Subcutaneous abdominal adipose tissue (tissue), 5 donors: ENCODE measurements around the gene FNIP2.
"Not testable (repeated sequence)": the region's sequence is repeated elsewhere in the genome, so short reads cannot be mapped to it uniquely, and the experiment has no call there.

Source experiments
- H3K27ac ChIP-seq: one replicate; pipeline ENCODE4 v1.7.0; 2013; ENCODE audit warnings: low read depth, mild to moderate bottlenecking, inconsistent platforms, low read length, moderate library complexity
- H3K27me3 ChIP-seq, 5 donors: one replicate each; pipeline ENCODE4 v1.7.0; 2013; ENCODE audit warnings: low read length in 5 of 5, inconsistent platforms in 1 of 5; ENCODE audit not compliant: control insufficient read depth in 5 of 5, insufficient read depth in 4 of 5
- H3K36me3 ChIP-seq, 5 donors: one replicate each; pipeline ENCODE4 v1.7.0; 2013; ENCODE audit warnings: low read length in 5 of 5; ENCODE audit not compliant: control insufficient read depth in 5 of 5, insufficient read depth in 5 of 5
- H3K4me1 ChIP-seq, 5 donors: one replicate each; pipeline ENCODE4 v1.7.0; 2013; ENCODE audit warnings: low read length in 5 of 5, mild to moderate bottlenecking in 3 of 5, moderate library complexity in 1 of 5; ENCODE audit not compliant: control insufficient read depth in 5 of 5, insufficient read depth in 5 of 5
- H3K4me3 ChIP-seq, 5 donors: one replicate each; pipeline ENCODE4 v1.7.0; 2013; ENCODE audit warnings: low read length in 5 of 5, low read depth in 1 of 5
- H3K9ac ChIP-seq, 5 donors: one replicate each; pipeline ENCODE4 v1.7.0; 2013; ENCODE audit warnings: low read length in 5 of 5, mild to moderate bottlenecking in 4 of 5, moderate library complexity in 3 of 5
- H3K9me3 ChIP-seq, 5 donors: one replicate each; pipeline ENCODE4 v1.7.0; 2013; ENCODE audit warnings: low read length in 5 of 5; ENCODE audit not compliant: control insufficient read depth in 5 of 5
- donor health status: healthy.
- donor health status: healthy.
- donor health status: healthy.
- donor health status: healthy.
- donor health status: healthy.

Gene FNIP2

DNA sequence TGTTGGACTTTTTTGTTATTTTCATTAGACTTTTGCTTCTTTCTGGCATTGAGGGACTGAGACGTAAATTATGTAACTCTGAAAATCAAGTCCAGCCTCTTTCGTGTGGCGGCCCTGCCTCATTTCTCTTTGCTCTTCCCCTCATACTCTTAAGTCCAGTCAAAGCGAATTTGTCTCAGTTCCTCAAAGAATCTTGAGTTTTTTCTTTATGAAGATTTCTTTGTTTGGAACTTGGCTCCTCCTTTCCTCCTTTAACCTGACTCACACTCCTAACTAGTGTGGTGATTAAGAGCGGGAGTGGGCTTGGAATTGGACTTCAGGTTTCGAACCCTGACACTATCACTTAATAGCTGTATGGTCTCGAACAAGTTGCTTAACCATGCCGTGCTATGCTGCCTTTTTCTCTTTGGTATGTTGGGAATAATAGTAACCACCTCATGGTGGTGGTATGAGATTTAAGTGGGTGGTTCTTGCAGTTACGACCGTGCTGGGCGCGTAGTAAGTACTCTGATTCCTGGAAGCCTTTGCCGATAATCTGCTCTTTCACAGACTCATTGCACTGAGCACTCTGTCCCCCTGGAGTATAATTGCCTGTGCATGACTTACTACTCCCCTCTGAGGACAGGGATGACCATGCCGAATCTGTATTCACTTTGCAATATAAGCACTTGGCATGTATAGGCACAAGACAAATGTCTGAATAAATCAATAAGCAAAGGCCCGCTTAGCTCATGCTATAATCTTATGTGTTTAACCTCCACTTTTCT, 19.1 kb downstream of the FNIP2 start:
- no peaks in the 10 kb centered on the region for H3K9me3 ChIP-seq
- H3K4me3 ChIP-seq = peak overlapping the region in 3 of 5 donors; percentile 27 to 61 (median 33)
- no peaks in the 10 kb centered on the region for H3K27me3 ChIP-seq
- H3K36me3 ChIP-seq = no peaks in the 10 kb centered on the region
- H3K4me1 ChIP-seq = peaks cover 16 to 63% (median 56%) of the 10 kb centered on the region in 5 donors
- H3K9ac ChIP-seq = peak overlapping the region in 4 of 5 donors; percentile 21 to 63 (median 46)
- H3K27ac ChIP-seq = peak overlapping the region; percentile 94

DNA sequence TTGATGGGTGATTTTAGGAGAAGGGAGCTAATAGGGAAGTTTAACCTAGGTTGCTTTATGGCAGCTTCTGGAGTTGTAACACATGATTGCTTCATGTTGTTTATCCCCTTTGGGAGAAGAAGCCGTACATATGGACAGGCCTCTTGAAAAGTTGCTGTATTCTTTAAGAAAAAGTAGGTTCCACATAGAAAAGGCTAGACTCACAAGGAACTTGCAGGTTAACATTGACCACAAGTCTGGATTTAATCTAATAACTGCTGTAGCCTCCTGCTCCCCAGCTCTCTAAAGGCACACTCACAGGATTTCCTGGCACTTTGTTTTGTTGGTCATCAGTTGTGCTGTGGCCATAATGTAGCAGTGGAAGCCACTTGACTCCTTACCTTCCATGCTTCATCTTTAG, 19.7 kb downstream of the FNIP2 start:
- Histone ChIP-seq H3K27me3 (no peaks in the 10 kb centered on the region), H3K9ac (peak overlapping the region in 2 of 5 donors; percentile 14 to 63), H3K4me3 (peak overlapping the region in 2 of 5 donors; percentile 27 to 61), H3K9me3 (no peaks in the 10 kb centered on the region), H3K36me3 (no peaks in the 10 kb centered on the region), H3K4me1 (peaks cover 14 to 59% (median 52%) of the 10 kb centered on the region in 5 donors), H3K27ac (peak overlapping the region; percentile 94)

DNA sequence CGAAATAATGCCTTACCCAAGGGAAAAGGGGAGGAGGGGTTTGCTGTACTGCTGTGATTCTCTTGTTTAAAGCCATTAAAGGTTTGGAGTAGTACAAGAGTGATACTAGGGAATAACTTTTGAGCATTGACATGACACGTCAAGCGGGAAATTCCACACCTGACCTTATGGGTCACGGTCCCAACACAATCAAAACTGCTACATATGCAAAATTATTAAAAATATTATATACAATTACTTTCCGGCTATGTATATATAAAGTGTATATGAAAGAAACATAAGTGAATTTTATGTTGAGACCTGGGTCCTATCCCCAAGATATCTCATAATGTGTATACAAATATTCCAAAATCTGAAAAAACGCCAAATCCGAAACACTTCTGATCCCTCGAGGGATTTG, 21.0 kb downstream of the FNIP2 start:
- no peaks in the 10 kb centered on the region for H3K9me3 ChIP-seq
- H3K27ac ChIP-seq = peak overlapping the region; percentile 94
- no peak overlapping the region for H3K4me3 ChIP-seq
- no peaks in the 10 kb centered on the region for H3K27me3 ChIP-seq
- H3K9ac ChIP-seq = no peak overlapping the region
- peaks cover 14 to 52% (median 45%) of the 10 kb centered on the region in 5 donors for H3K4me1 ChIP-seq
- no peaks in the 10 kb centered on the region for H3K36me3 ChIP-seq

DNA sequence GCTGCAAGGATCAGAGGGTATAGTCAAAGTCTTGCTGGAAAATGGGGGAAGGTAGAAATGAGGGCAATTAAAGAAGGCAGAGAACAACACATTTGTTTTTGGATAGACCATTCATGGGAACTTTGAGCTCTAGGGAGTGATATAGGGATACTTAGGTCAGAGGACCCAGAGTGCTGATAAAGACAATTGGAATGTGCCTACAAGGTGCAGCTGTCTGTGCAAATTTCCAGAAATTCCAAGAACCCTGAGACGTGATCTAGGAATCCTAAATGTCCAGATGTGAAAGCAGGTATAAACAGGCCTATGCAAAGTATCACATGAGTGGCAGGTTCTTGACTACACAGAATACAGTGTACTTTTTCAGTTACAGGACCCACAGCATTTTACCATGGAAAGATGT, 24.2 kb downstream of the FNIP2 start:
- H3K4me1 ChIP-seq = peaks cover 3 to 27% (median 23%) of the 10 kb centered on the region in 5 donors
- no peak overlapping the region for H3K9ac ChIP-seq
- H3K9me3 ChIP-seq = no peaks in the 10 kb centered on the region
- no peak overlapping the region for H3K4me3 ChIP-seq
- no peak overlapping the region for H3K27ac ChIP-seq
- no peaks in the 10 kb centered on the region for H3K27me3 ChIP-seq
- H3K36me3 ChIP-seq = peaks cover 0 to 3% (median 0%) of the 10 kb centered on the region in 5 donors

DNA sequence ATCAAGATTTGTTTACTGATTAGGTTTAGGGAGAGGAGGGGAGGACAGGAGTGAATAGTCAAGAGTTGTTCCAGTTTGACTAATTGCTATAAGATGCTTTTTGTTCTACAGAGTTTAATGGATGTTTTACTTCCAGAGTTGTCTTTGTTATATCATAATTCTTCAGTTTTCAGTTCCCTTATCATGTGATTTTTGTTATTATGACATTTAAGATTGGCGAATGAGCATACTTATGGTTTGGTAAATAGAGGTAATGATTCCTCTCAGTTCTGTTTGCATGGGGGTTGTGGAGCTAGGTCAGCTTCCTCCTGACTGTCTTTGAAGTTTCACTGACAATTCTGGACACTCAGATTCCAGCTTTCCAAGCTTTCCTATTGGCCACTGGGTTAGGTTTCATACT, 24.6 kb downstream of the FNIP2 start:
- not testable (repeated sequence) for H3K27ac ChIP-seq, H3K9ac ChIP-seq, H3K36me3 ChIP-seq, H3K9me3 ChIP-seq, H3K27me3 ChIP-seq, H3K4me3 ChIP-seq
- H3K4me1 ChIP-seq = peaks cover 2 to 23% (median 19%) of the 10 kb centered on the region in 5 donors

DNA sequence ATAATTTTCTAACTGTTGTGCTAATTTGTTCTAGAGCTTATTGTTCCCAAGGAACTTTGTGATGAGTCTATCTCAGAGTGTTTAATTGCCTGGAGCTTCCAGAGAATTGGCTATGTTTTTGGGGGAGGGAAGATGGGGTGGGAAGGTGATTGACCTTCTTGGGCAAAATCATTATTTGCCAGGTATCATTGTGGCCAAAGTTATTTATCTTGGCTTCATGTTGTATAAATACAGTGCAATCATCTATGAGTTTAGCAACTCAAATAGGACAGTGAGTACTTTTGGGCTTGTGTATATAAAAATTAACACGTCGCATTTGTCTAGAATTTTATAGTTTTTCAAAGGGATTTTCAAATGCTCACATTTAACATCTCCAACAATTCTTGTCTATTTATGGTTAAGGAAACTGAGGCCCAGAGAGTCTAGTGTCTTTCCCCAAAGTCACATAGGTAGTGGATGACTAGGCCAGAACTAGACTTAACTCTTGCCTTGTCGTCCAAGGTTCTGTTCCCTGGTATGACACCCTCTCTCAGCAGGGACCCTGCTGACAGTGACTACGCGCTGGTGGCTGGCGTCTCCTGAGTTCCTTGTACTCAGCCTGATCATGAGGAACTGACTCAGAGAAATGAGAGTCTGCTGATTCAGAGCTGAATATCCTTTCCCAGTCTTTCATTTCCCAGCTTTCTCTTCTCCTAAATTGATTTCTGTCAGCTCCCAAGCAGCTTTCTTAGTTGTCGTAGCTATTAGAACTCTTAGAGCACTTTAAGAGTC, 27.7 kb downstream of the FNIP2 start:
- H3K9me3 ChIP-seq = no peaks in the 10 kb centered on the region
- no peak overlapping the region for H3K27ac ChIP-seq
- H3K9ac ChIP-seq = no peak overlapping the region

DNA sequence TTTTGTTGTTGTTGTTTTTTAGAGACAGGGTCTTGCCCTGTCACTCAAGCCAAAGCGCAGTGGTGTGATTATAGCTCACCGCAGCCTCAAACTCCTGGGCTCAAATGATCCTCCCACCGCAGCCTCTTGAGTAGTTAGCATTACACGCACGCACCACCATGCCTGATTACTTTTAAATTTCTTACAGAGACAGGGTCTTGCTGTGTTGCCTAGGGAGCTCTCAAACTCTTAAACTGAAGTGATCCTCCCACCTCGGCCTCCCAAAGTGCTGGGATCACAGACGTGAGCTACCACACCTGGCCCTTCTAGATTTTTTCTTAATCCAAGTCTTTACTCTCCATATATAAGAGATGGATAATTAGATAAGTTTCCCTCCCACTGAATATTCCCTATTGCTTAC, 29.2 kb downstream of the FNIP2 start:
- H3K4me3 ChIP-seq = no peak overlapping the region
- no peak overlapping the region for H3K27ac ChIP-seq
- H3K9ac ChIP-seq = no peak overlapping the region
- peaks cover 0 to 20% (median 18%) of the 10 kb centered on the region in 5 donors for H3K4me1 ChIP-seq
- no peaks in the 10 kb centered on the region for H3K27me3 ChIP-seq
- H3K36me3 ChIP-seq = peaks cover 0 to 3% (median 0%) of the 10 kb centered on the region in 5 donors
- H3K9me3 ChIP-seq = no peaks in the 10 kb centered on the region

More for the DNA sequence above, 27.7 kb downstream of the FNIP2 start:
- H3K4me3 ChIP-seq = no peak overlapping the region
- H3K27me3 ChIP-seq = no peaks in the 10 kb centered on the region
- peaks cover 0 to 3% (median 0%) of the 10 kb centered on the region in 5 donors for H3K36me3 ChIP-seq
- peaks cover 0 to 22% (median 18%) of the 10 kb centered on the region in 5 donors for H3K4me1 ChIP-seq

DNA sequence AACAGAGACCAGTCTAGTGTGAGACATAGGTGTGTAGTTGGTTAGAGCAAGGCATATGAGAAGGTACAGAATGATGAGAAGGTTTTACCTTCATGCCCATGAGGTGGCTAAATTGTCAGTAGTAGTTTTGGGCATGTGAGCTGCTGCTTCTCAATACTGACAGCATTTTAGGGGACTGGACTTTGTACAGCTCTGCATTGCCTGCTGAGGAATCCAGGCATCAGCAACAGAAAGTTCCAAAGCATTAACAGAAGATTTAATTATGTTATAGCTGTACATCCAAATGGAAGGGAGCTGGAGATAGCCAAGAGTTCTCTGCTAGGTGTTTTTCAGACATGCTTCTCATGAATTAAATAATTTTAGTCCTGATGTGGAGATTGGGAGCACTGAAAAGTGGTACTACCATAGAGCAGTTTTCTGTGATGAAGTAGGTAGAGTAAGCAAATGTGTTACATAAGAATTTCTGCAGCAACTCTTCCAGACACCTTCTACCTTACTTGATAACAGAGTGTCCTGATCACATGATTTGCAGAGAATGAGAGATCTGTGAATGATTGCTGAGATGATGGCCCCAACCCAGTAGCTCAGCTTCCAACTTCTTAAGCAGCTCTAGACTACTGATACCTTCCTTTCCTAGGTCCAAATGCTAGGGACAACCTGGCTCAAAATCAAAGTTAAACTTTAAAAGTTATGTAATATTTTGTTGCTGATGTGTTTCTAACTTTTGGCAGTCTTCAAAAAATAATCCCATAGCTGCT, 30.4 kb downstream of the FNIP2 start:
- H3K4me1 ChIP-seq = peaks cover 0 to 20% (median 15%) of the 10 kb centered on the region in 5 donors

DNA sequence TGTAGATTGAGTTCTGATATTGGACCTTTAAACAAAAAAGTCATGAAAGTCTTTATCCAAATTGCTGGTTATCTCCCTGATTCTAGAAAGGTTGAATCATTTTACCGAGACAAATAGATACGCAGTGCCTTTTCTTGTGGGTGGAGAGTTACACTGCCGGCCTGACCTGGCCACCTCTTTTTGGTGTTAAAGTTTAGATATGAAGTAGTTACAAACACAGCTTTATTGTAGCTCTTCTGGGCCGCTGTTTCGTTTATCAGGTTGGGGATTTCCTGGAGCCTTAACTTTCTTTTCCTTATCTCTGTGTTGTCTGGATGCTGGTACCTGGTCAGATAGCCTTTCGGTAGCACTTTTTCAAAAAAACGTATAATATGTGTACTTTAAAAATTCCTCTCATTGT, 31.0 kb downstream of the FNIP2 start:
- H3K4me3 ChIP-seq = no peak overlapping the region
- H3K9me3 ChIP-seq = no peaks in the 10 kb centered on the region
- H3K27ac ChIP-seq = peak overlapping the region; percentile 5
- peaks cover 0 to 3% (median 0%) of the 10 kb centered on the region in 5 donors for H3K36me3 ChIP-seq
- no peaks in the 10 kb centered on the region for H3K27me3 ChIP-seq
- peaks cover 0 to 25% (median 22%) of the 10 kb centered on the region in 5 donors for H3K4me1 ChIP-seq
- peak overlapping the region in 1 of 5 donors; percentile 1 for H3K9ac ChIP-seq

More for the DNA sequence above, 30.4 kb downstream of the FNIP2 start:
- Histone ChIP-seq H3K9me3 (no peaks in the 10 kb centered on the region), H3K36me3 (peaks cover 0 to 3% (median 0%) of the 10 kb centered on the region in 5 donors), H3K27me3 (no peaks in the 10 kb centered on the region), H3K27ac (peak overlapping the region; percentile 5), H3K9ac (peak overlapping the region in 1 of 5 donors; percentile 1), H3K4me3 (no peak overlapping the region)
